HL-60 (cell line): ENCODE results near the gene SGCE.

ENCODE experiments used
- DNase-seq, 2 experiments: peaks; one replicate each; pipeline ENCODE4 v3.0.0-alpha.2; 2010 to 2020; ENCODE audit warnings: low read depth in 1 of 2, low spot score in 1 of 2
- H3K27ac ChIP-seq: fragments of 250-450 bp; sonication (Bioruptor Pico); replicated peaks from 2 replicates; pipeline ENCODE4 v1.5.1; 2020; ENCODE audit warnings: mild to moderate bottlenecking, moderate library complexity
- H3K27me3 ChIP-seq: fragments of 250-450 bp; sonication (Bioruptor Pico); 2 replicates; pipeline ENCODE4 v1.5.1; 2021; ENCODE audit warnings: mild to moderate bottlenecking, moderate library complexity; ENCODE audit not compliant: insufficient read depth, poor library complexity, severe bottlenecking
- H3K4me3 ChIP-seq: replicated peaks from 2 replicates; pipeline ENCODE4 v1.5.1; 2011; ENCODE audit warnings: mild to moderate bottlenecking, control low read depth, low read length; ENCODE audit not compliant: insufficient read depth
- GABPA ChIP-seq: IDR thresholded peaks from 2 replicates; pipeline ENCODE4 v1.6.1; 2012; ENCODE audit warnings: low read depth
- POLR2AphosphoS5 ChIP-seq: IDR thresholded peaks from 2 replicates; pipeline ENCODE4 v1.6.1; 2012; ENCODE audit warnings: low read depth
- SPI1 ChIP-seq: IDR thresholded peaks from 2 replicates; pipeline ENCODE4 v1.6.1; 2012; ENCODE audit warnings: low read depth, mild to moderate bottlenecking, borderline replicate concordance
- TF ChIP-seq, protein P1 (sequence below): IDR thresholded peaks from 2 replicates; pipeline ENCODE4 v1.6.1; 2012; ENCODE audit warnings: low read depth; ENCODE audit not compliant: insufficient replicate concordance
- TF ChIP-seq, protein P2 (sequence below): IDR thresholded peaks from one replicate; pipeline ENCODE4 v1.5.1; 2011; ENCODE audit warnings: low read length, control low read depth, inconsistent platforms; ENCODE audit not compliant: insufficient read depth

The SGCE gene

DNA sequence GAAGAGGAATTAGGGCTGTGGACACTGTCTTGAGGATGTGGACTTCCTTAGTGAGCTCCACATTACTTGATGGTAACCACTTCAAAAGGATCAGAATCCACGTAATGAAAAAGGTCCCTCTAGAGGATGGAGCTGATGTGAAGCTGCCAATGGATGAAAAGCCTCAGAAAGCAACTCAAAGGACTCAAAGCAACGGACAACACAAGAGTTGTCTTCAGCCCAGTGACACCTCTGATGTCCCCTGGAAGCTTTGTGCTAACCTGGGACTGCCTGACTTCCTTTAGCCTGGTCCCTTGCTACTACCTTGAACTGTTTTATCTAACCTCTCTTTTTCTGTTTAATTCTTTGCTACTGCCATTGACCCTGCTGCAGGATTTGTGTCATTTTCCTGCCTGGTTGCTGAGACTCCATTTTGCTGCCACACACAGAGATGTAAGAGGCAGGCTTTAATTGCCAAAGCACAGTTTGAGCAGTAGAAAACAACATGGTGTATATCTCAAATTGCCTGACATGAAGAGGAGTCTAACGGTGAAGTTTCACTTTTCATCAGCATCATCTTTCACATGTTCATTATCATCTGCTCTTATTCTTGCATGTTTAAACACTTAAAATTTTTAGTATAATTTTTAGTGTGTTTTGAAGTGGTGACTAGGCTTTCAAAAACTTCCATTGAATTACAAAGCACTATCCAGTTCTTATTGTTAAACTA is 11.1 kb upstream of the SGCE start:
- Histone ChIP-seq H3K27me3 (no peaks in the 10 kb centered on the region), H3K27ac (no peak overlapping the region), H3K4me3 (no peak overlapping the region)
- TF ChIP-seq GABPA, result no peak
- TF ChIP-seq, protein P1, sequence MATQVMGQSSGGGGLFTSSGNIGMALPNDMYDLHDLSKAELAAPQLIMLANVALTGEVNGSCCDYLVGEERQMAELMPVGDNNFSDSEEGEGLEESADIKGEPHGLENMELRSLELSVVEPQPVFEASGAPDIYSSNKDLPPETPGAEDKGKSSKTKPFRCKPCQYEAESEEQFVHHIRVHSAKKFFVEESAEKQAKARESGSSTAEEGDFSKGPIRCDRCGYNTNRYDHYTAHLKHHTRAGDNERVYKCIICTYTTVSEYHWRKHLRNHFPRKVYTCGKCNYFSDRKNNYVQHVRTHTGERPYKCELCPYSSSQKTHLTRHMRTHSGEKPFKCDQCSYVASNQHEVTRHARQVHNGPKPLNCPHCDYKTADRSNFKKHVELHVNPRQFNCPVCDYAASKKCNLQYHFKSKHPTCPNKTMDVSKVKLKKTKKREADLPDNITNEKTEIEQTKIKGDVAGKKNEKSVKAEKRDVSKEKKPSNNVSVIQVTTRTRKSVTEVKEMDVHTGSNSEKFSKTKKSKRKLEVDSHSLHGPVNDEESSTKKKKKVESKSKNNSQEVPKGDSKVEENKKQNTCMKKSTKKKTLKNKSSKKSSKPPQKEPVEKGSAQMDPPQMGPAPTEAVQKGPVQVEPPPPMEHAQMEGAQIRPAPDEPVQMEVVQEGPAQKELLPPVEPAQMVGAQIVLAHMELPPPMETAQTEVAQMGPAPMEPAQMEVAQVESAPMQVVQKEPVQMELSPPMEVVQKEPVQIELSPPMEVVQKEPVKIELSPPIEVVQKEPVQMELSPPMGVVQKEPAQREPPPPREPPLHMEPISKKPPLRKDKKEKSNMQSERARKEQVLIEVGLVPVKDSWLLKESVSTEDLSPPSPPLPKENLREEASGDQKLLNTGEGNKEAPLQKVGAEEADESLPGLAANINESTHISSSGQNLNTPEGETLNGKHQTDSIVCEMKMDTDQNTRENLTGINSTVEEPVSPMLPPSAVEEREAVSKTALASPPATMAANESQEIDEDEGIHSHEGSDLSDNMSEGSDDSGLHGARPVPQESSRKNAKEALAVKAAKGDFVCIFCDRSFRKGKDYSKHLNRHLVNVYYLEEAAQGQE, result no peak
- TF ChIP-seq, protein P2, sequence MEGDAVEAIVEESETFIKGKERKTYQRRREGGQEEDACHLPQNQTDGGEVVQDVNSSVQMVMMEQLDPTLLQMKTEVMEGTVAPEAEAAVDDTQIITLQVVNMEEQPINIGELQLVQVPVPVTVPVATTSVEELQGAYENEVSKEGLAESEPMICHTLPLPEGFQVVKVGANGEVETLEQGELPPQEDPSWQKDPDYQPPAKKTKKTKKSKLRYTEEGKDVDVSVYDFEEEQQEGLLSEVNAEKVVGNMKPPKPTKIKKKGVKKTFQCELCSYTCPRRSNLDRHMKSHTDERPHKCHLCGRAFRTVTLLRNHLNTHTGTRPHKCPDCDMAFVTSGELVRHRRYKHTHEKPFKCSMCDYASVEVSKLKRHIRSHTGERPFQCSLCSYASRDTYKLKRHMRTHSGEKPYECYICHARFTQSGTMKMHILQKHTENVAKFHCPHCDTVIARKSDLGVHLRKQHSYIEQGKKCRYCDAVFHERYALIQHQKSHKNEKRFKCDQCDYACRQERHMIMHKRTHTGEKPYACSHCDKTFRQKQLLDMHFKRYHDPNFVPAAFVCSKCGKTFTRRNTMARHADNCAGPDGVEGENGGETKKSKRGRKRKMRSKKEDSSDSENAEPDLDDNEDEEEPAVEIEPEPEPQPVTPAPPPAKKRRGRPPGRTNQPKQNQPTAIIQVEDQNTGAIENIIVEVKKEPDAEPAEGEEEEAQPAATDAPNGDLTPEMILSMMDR, result no peak
- no peak for TF ChIP-seq SPI1
- no peak for TF ChIP-seq POLR2AphosphoS5
- no peak for DNase-seq

DNA sequence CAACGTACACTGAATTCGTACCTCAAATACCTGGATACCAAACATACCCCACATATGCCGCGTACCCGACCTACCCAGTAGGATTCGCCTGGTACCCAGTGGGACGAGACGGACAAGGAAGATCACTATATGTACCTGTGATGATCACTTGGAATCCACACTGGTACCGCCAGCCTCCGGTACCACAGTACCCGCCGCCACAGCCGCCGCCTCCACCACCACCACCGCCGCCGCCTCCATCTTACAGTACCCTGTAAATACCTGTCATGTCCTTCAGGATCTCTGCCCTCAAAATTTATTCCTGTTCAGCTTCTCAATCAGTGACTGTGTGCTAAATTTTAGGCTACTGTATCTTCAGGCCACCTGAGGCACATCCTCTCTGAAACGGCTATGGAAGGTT is 9.5 kb upstream of the SGCE start:
- Histone ChIP-seq H3K4me3 (no peak overlapping the region), H3K27me3 (no peaks in the 10 kb centered on the region), H3K27ac (no peak overlapping the region)
- DNase-seq, result no peak
- TF ChIP-seq, protein P2, result no peak
- no peak for TF ChIP-seq SPI1
- TF ChIP-seq, protein P1, result no peak
- no peak for TF ChIP-seq GABPA
- TF ChIP-seq POLR2AphosphoS5, result no peak

DNA sequence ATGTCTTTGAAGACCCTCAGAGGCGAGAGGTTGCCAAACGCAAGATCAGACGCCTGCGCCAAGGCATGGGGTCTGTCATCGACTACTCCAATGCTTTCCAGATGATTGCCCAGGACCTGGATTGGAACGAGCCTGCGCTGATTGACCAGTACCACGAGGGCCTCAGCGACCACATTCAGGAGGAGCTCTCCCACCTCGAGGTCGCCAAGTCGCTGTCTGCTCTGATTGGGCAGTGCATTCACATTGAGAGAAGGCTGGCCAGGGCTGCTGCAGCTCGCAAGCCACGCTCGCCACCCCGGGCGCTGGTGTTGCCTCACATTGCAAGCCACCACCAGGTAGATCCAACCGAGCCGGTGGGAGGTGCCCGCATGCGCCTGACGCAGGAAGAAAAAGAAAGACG is 8.1 kb upstream of the SGCE start:
- TF ChIP-seq SPI1 (no peak), POLR2AphosphoS5 (no peak), GABPA (no peak)
- TF ChIP-seq, protein P2, result no peak
- TF ChIP-seq, protein P1, result no peak
- Histone ChIP-seq H3K27me3 (no peaks in the 10 kb centered on the region), H3K27ac (no peak overlapping the region), H3K4me3 (no peak overlapping the region)
- DNase-seq, result no peak
